Measurements from ENCODE around the gene CYP2C9.
A peak's percentile ranks its signal among the peaks of the same experiment; 100 is the strongest.

CYP2C9 gene

DNA sequence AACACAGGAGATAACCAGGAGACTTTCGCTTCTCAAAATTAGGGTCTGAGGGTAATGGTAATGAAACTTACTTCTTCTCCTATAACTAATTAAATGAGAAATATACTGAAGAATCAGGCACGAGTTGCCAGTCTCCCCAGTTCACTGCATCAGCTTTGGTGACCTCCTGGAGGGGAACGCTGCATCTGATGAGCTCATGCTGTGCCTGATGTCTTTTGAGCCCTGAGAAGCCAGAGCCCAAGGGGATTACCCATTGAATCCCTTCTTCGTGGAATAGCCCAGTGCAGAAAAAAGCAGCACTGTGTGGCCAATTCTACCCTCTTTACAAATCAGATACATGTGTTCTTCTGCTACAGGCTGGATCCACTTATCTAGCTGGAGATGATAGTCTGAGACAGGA lies 45.1 kb downstream of the CYP2C9 start:
- peaks cover 18% of the 10 kb centered on the region for H3K9me3 ChIP-seq (ENCODE audit: control insufficient read depth, low read length)
- H3K23ac ChIP-seq (ENCODE audit: low read length in 2 of 2): no peak overlapping the region
- WGBS: 26% methylated on average over 3 of the region's 4 CpGs
- H3K4me3 ChIP-seq (ENCODE audit: insufficient read depth in 1 of 2, low read depth in 1 of 2, low read length in 2 of 2): no peak overlapping the region
- H3K9ac ChIP-seq (ENCODE audit: low read length): no peak overlapping the region
- no peak overlapping the region for H2BK12ac ChIP-seq (ENCODE audit: low read length in 2 of 2)
- H3K4me2 ChIP-seq (ENCODE audit: low read length, poor library complexity, severe bottlenecking): no peak overlapping the region
- no peaks in the 10 kb centered on the region for H3K36me3 ChIP-seq (ENCODE audit: control insufficient read depth in 1 of 2, insufficient read depth in 2 of 2, low read depth in 1 of 2, low read length in 2 of 2)
- no peak overlapping the region for H2AK5ac ChIP-seq (ENCODE audit: low read length, severe bottlenecking)
- H3K4ac ChIP-seq (ENCODE audit: low read depth in 1 of 2, low read length in 2 of 2): no peak overlapping the region
- no peak overlapping the region for H2BK5ac ChIP-seq (ENCODE audit: low read depth, low read length, poor library complexity, severe bottlenecking)
- H3K27ac ChIP-seq (ENCODE audit: low read length, poor library complexity, severe bottlenecking): no peak overlapping the region
- H2AFZ ChIP-seq (ENCODE audit: low read depth, low read length): no peak overlapping the region
- H4K8ac ChIP-seq (ENCODE audit: low read length): no peak overlapping the region
- H3K18ac ChIP-seq (ENCODE audit: low read depth in 1 of 2, low read length in 2 of 2): no peak overlapping the region
- no peak for DNase-seq
- no peak overlapping the region for H2BK15ac ChIP-seq (ENCODE audit: low read depth, poor library complexity, severe bottlenecking)
- H3K27me3 ChIP-seq (ENCODE audit: control insufficient read depth in 1 of 2, insufficient read depth in 1 of 2, low read length in 2 of 2): no peaks in the 10 kb centered on the region
- H3K79me1 ChIP-seq (replicated peaks; ENCODE audit: low read length, poor library complexity, severe bottlenecking): no peaks in the 10 kb centered on the region
- no peak overlapping the region for H2BK120ac ChIP-seq (ENCODE audit: low read depth, low read length)
- H3K14ac ChIP-seq (ENCODE audit: low read length in 2 of 2): no peak overlapping the region
- H3K4me1 ChIP-seq (ENCODE audit: control insufficient read depth, insufficient read depth, low read depth, low read length): no peaks in the 10 kb centered on the region
- H4K91ac ChIP-seq (ENCODE audit: low read length): no peak overlapping the region

DNA sequence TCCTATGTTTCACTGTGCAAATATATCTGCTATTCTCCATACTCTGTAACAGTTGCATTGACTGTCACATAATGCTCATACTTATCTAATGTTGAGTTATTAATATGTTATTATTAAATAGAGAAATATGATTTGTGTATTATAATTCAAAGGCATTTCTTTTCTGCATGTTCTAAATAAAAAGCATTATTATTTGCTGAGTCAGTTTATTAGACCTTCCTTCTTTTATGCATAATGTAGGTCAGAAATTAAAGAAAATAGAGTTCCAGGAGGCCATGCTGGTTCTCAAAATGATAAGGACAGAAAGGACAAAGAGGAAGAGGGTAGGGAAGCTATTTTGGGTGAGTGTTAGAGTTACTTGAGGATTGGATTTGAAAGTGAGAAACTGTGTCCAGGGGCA lies 50.7 kb downstream of the CYP2C9 start:
- Histone ChIP-seq H3K4me2 (ENCODE audit: low read length, poor library complexity, severe bottlenecking) (no peak overlapping the region), H3K4ac (ENCODE audit: low read depth in 1 of 2, low read length in 2 of 2) (no peak overlapping the region), H2AFZ (ENCODE audit: low read depth, low read length) (no peak overlapping the region), H3K18ac (ENCODE audit: low read depth in 1 of 2, low read length in 2 of 2) (no peak overlapping the region), H3K27me3 (ENCODE audit: control insufficient read depth in 1 of 2, insufficient read depth in 1 of 2, low read length in 2 of 2) (no peaks in the 10 kb centered on the region), H3K9ac (ENCODE audit: low read length) (no peak overlapping the region), H3K27ac (ENCODE audit: low read length, poor library complexity, severe bottlenecking) (no peak overlapping the region), H3K9me3 (ENCODE audit: control insufficient read depth, low read length) (peaks cover 30% of the 10 kb centered on the region), H2BK5ac (ENCODE audit: low read depth, low read length, poor library complexity, severe bottlenecking) (no peak overlapping the region), H2BK12ac (ENCODE audit: low read length in 2 of 2) (no peak overlapping the region), H3K36me3 (ENCODE audit: control insufficient read depth in 1 of 2, insufficient read depth in 2 of 2, low read depth in 1 of 2, low read length in 2 of 2) (no peaks in the 10 kb centered on the region), H3K14ac (ENCODE audit: low read length in 2 of 2) (no peak overlapping the region), H4K91ac (ENCODE audit: low read length) (no peak overlapping the region), H4K8ac (ENCODE audit: low read length) (no peak overlapping the region), H3K4me3 (ENCODE audit: insufficient read depth in 1 of 2, low read depth in 1 of 2, low read length in 2 of 2) (no peak overlapping the region), H3K4me1 (ENCODE audit: control insufficient read depth, insufficient read depth, low read depth, low read length) (no peaks in the 10 kb centered on the region), H2AK5ac (ENCODE audit: low read length, severe bottlenecking) (no peak overlapping the region), H3K23ac (ENCODE audit: low read length in 2 of 2) (no peak overlapping the region), H2BK15ac (ENCODE audit: low read depth, poor library complexity, severe bottlenecking) (no peak overlapping the region), H3K79me1 (replicated peaks; ENCODE audit: low read length, poor library complexity, severe bottlenecking) (no peaks in the 10 kb centered on the region), H2BK120ac (ENCODE audit: low read depth, low read length) (no peak overlapping the region)
- DNase-seq: no peak

- Histone ChIP-seq H3K4me3 (ENCODE audit: insufficient read depth in 1 of 2, low read depth in 1 of 2, low read length in 2 of 2) (no peak overlapping the region), H3K18ac (ENCODE audit: low read depth in 1 of 2, low read length in 2 of 2) (no peak overlapping the region), H2BK5ac (ENCODE audit: low read depth, low read length, poor library complexity, severe bottlenecking) (no peak overlapping the region), H3K27ac (ENCODE audit: low read length, poor library complexity, severe bottlenecking) (no peak overlapping the region), H3K4me1 (ENCODE audit: control insufficient read depth, insufficient read depth, low read depth, low read length) (no peaks in the 10 kb centered on the region), H4K8ac (ENCODE audit: low read length) (no peak overlapping the region), H3K9ac (ENCODE audit: low read length) (no peak overlapping the region), H3K4ac (ENCODE audit: low read depth in 1 of 2, low read length in 2 of 2) (no peak overlapping the region), H3K27me3 (ENCODE audit: control insufficient read depth in 1 of 2, insufficient read depth in 1 of 2, low read length in 2 of 2) (no peaks in the 10 kb centered on the region), H3K4me2 (ENCODE audit: low read length, poor library complexity, severe bottlenecking) (no peak overlapping the region), H4K91ac (ENCODE audit: low read length) (no peak overlapping the region), H3K36me3 (ENCODE audit: control insufficient read depth in 1 of 2, insufficient read depth in 2 of 2, low read depth in 1 of 2, low read length in 2 of 2) (no peaks in the 10 kb centered on the region), H3K14ac (ENCODE audit: low read length in 2 of 2) (no peak overlapping the region), H2BK12ac (ENCODE audit: low read length in 2 of 2) (no peak overlapping the region), H2BK15ac (ENCODE audit: low read depth, poor library complexity, severe bottlenecking) (no peak overlapping the region), H2AFZ (ENCODE audit: low read depth, low read length) (no peak overlapping the region), H2BK120ac (ENCODE audit: low read depth, low read length) (no peak overlapping the region), H2AK5ac (ENCODE audit: low read length, severe bottlenecking) (no peak overlapping the region), H3K9me3 (ENCODE audit: control insufficient read depth, low read length) (peaks cover 26% of the 10 kb centered on the region), H3K79me1 (replicated peaks; ENCODE audit: low read length, poor library complexity, severe bottlenecking) (no peaks in the 10 kb centered on the region), H3K23ac (ENCODE audit: low read length in 2 of 2) (no peak overlapping the region)
- WGBS: 82% methylated on average over 1 of the region's 1 CpG
- no peak for DNase-seq
Observed at GRCh38 chr10:94991243-94991888, 52.9 kb downstream of the CYP2C9 start.

GRCh38 chr10:94992811-94993210 lies 54.4 kb downstream of the CYP2C9 start:
- H3K36me3 ChIP-seq (ENCODE audit: control insufficient read depth in 1 of 2, insufficient read depth in 2 of 2, low read depth in 1 of 2, low read length in 2 of 2): no peaks in the 10 kb centered on the region
- H2AK5ac ChIP-seq (ENCODE audit: low read length, severe bottlenecking): no peak overlapping the region
- H3K23ac ChIP-seq (ENCODE audit: low read length in 2 of 2): no peak overlapping the region
- peak overlapping the region; percentile 37 for H3K27ac ChIP-seq (ENCODE audit: low read length, poor library complexity, severe bottlenecking)
- H2BK5ac ChIP-seq (ENCODE audit: low read depth, low read length, poor library complexity, severe bottlenecking): no peak overlapping the region
- H2BK120ac ChIP-seq (ENCODE audit: low read depth, low read length): no peak overlapping the region
- H4K8ac ChIP-seq (ENCODE audit: low read length): no peak overlapping the region
- H4K91ac ChIP-seq (ENCODE audit: low read length): no peak overlapping the region
- no peak overlapping the region for H3K18ac ChIP-seq (ENCODE audit: low read depth in 1 of 2, low read length in 2 of 2)
- H3K4ac ChIP-seq (ENCODE audit: low read depth in 1 of 2, low read length in 2 of 2): no peak overlapping the region
- H3K4me3 ChIP-seq (ENCODE audit: insufficient read depth in 1 of 2, low read depth in 1 of 2, low read length in 2 of 2): no peak overlapping the region
- no peak overlapping the region for H2BK15ac ChIP-seq (ENCODE audit: low read depth, poor library complexity, severe bottlenecking)
- no peak overlapping the region for H3K9ac ChIP-seq (ENCODE audit: low read length)
- no peak overlapping the region for H2BK12ac ChIP-seq (ENCODE audit: low read length in 2 of 2)
- no peak overlapping the region for H3K14ac ChIP-seq (ENCODE audit: low read length in 2 of 2)
- 10% methylated on average over 1 of the region's 4 CpGs for WGBS
- no peaks in the 10 kb centered on the region for H3K79me1 ChIP-seq (replicated peaks; ENCODE audit: low read length, poor library complexity, severe bottlenecking)
- peaks cover 26% of the 10 kb centered on the region for H3K9me3 ChIP-seq (ENCODE audit: control insufficient read depth, low read length)
- H3K4me1 ChIP-seq (ENCODE audit: control insufficient read depth, insufficient read depth, low read depth, low read length): no peaks in the 10 kb centered on the region
- H2AFZ ChIP-seq (ENCODE audit: low read depth, low read length): no peak overlapping the region
- no peak for DNase-seq
- H3K27me3 ChIP-seq (ENCODE audit: control insufficient read depth in 1 of 2, insufficient read depth in 1 of 2, low read length in 2 of 2): no peaks in the 10 kb centered on the region
- no peak overlapping the region for H3K4me2 ChIP-seq (ENCODE audit: low read length, poor library complexity, severe bottlenecking)

All from mesenchymal stem cell (in vitro differentiated cells and primary cell).